Daoy (cell line): ENCODE data around the gene MLLT3. TPM values are rescaled to one million over a fixed set of nuclear protein-coding genes. Genes with fewer than 3 reads are reported as not detected.

Experiments
- DNase-seq: peaks from one replicate; pipeline ENCODE4 v3.0.0-alpha.2; 2015; ENCODE audit warnings: low read depth
- total RNA-seq: library from RNA; depleted of rRNA; stranded (reverse); fragments of >200 nt; shearing (Covaris generic); gene quantifications from 2 replicates; pipeline ENCODE4 v1.2.3, GENCODE V29; 2014

The MLLT3 gene
- total RNA-seq, 1 experiment from 2014 or later, result 3.8 TPM

GRCh38 chr9:20512636-20513035 is 109.7 kb downstream of the MLLT3 start:
- DNase-seq, result no peak

GRCh38 chr9:20512106-20512505 is 110.2 kb downstream of the MLLT3 start:
- no peak for DNase-seq

GRCh38 chr9:20511686-20512085 is 110.6 kb downstream of the MLLT3 start:
- DNase-seq, result no peak

- DNase-seq, result no peak
Measured at GRCh38 chr9:20509466-20509865, 112.8 kb downstream of the MLLT3 start.

- no peak for DNase-seq
Measured at GRCh38 chr9:20508242-20508641, 114.1 kb downstream of the MLLT3 start.

- DNase-seq, result no peak
Measured at GRCh38 chr9:20507431-20507830, 114.9 kb downstream of the MLLT3 start.

GRCh38 chr9:20506099-20506900 is 116.0 kb downstream of the MLLT3 start:
- no peak for DNase-seq

- no peak for DNase-seq
Measured at GRCh38 chr9:20505574-20505973, 116.7 kb downstream of the MLLT3 start.

GRCh38 chr9:20504930-20505329 is 117.4 kb downstream of the MLLT3 start:
- no peak for DNase-seq

GRCh38 chr9:20500101-20500500 is 122.2 kb downstream of the MLLT3 start:
- DNase-seq, result no peak

GRCh38 chr9:20499013-20499412 is 123.3 kb downstream of the MLLT3 start:
- DNase-seq, result no peak

- DNase-seq, result no peak
Measured at GRCh38 chr9:20496328-20496727, 126.0 kb downstream of the MLLT3 start.

- no peak for DNase-seq
Measured at GRCh38 chr9:20495098-20495497, 127.2 kb downstream of the MLLT3 start.

GRCh38 chr9:20494035-20494434 is 128.3 kb downstream of the MLLT3 start:
- no peak for DNase-seq

- DNase-seq, result no peak
Measured at GRCh38 chr9:20492772-20493171, 129.5 kb downstream of the MLLT3 start.

- DNase-seq, result no peak
Measured at GRCh38 chr9:20491612-20492011, 130.7 kb downstream of the MLLT3 start.

GRCh38 chr9:20490246-20490834 is 132.0 kb downstream of the MLLT3 start:
- no peak for DNase-seq

GRCh38 chr9:20488691-20489090 is 133.6 kb downstream of the MLLT3 start:
- DNase-seq, result no peak

- DNase-seq, result no peak
Measured at GRCh38 chr9:20486552-20486951, 135.7 kb downstream of the MLLT3 start.

- no peak for DNase-seq
Measured at GRCh38 chr9:20481437-20481836, 140.9 kb downstream of the MLLT3 start.

GRCh38 chr9:20480249-20480648 is 142.1 kb downstream of the MLLT3 start:
- DNase-seq, result no peak

- DNase-seq, result no peak
Measured at GRCh38 chr9:20479419-20480155, 142.7 kb downstream of the MLLT3 start.

- no peak for DNase-seq
Measured at GRCh38 chr9:20478786-20479185, 143.5 kb downstream of the MLLT3 start.
